IPS DF 6.9 (cell line): Measurements from ENCODE around the gene C1QL2.
A peak's percentile ranks its signal among the peaks of the same experiment; 100 is the strongest.

Experiments used
- DNase-seq: peaks from one replicate; pipeline ENCODE4 v3.0.0-alpha.2; 2013; ENCODE audit warnings: low read depth, low spot score
- H3K27ac ChIP-seq: one replicate; pipeline ENCODE4 v1.5.1; 2013; ENCODE audit warnings: low read length, control low read depth
- H3K27me3 ChIP-seq: 2 replicates; pipeline ENCODE4 v1.6.1; 2013; ENCODE audit warnings: mild to moderate bottlenecking, low read length; ENCODE audit not compliant: control insufficient read depth, insufficient read depth
- H3K36me3 ChIP-seq: 2 replicates; pipeline ENCODE4 v1.6.1; 2013; ENCODE audit warnings: low read length; ENCODE audit not compliant: control insufficient read depth, insufficient read depth
- H3K4me1 ChIP-seq: 2 replicates; pipeline ENCODE4 v1.6.1; 2013; ENCODE audit warnings: low read length; ENCODE audit not compliant: control insufficient read depth, insufficient read depth
- H3K4me3 ChIP-seq: 2 replicates; pipeline ENCODE4 v1.5.1; 2013; ENCODE audit warnings: mild to moderate bottlenecking, low read length
- H3K9me3 ChIP-seq: 2 replicates; pipeline ENCODE4 v1.6.1; 2013; ENCODE audit warnings: low read length, inconsistent platforms; ENCODE audit not compliant: control insufficient read depth, insufficient read depth
- WGBS: extraction: QIAGEN DNeasy Blood & Tissue Kit; methylation state at CpG from one replicate; pipeline ENCODE4 v1.1.7; 2013; ENCODE audit warnings: mixed read lengths, missing lambda C conversion rate; ENCODE audit not compliant: insufficient read length, insufficient coverage; 5-methylcytosine and 5-hydroxymethylcytosine counted together

C1QL2 gene

DNA sequence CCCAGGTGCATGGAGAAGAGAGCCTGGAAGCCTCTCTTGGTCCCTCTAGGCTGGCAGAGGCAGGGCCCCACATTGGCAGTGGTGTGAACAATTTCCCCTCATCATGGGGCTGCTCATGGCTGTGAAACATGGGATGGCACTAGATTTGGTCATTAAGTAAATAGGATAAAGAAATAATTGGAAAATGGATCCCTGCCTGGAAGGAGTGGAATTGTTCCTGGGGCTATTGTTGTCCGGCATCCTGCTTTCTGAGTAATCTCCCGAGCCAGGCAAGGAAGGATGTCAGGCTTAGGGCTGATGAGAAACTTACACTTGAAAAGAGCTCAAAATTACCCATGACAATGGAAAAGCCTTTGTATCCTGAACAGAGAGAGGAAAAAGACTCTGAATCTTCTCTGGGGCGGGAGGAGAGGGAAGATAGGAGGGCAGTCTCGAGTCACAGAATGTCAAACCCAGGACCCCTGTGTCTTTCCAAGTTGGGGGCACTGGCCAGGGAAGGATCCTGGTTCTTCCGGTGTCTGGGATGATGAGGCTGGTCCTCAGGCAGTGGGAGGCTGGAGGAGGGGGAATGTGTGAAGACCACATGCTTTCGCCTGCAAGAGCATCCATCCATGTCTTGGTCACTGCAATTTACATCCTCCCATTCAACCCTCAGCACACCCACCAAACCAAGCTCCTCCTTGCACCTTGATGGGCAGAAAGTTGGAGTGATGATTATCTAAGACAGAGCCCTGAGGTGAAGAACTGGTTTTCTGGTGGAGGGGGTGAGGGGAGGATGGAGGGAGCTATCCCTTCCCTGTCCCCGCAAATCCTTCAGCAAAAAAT lies 38.0 kb upstream of the C1QL2 start:
- Histone ChIP-seq H3K4me3 (no peak overlapping the region), H3K27me3 (no peaks in the 10 kb centered on the region), H3K4me1 (peaks cover 14% of the 10 kb centered on the region), H3K36me3 (no peaks in the 10 kb centered on the region), H3K9me3 (no peaks in the 10 kb centered on the region), H3K27ac (no peak overlapping the region)
- no CpG with 5 or more reads among the region's 7 CpGs for WGBS
- DNase-seq = peak; percentile 31

DNA sequence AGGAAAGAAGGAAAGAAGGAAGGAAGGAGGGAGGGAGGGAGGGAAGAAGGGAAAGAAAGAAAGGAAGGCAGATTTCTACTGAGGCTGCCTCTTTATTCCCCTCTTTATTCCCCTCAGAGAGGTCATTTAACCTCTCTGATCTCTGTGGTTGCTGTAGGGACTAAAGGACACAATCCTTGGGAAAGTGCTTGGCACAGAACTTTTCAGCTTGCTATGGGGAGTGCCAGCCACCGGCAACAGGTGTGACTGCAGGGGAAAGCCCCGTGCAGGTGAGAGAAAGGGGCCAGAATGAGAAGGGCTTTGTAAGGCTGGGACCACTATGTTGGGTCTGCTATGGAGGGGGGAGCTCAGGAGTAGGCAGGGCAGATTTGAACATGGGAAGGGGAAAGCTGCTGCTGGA lies 37.3 kb upstream of the C1QL2 start:
- no CpG with 5 or more reads among the region's 2 CpGs for WGBS
- no peak for DNase-seq
- H3K36me3 ChIP-seq = no peaks in the 10 kb centered on the region
- no peaks in the 10 kb centered on the region for H3K27me3 ChIP-seq
- peaks cover 14% of the 10 kb centered on the region for H3K4me1 ChIP-seq
- H3K9me3 ChIP-seq = no peaks in the 10 kb centered on the region
- no peak overlapping the region for H3K27ac ChIP-seq
- H3K4me3 ChIP-seq = no peak overlapping the region

DNA sequence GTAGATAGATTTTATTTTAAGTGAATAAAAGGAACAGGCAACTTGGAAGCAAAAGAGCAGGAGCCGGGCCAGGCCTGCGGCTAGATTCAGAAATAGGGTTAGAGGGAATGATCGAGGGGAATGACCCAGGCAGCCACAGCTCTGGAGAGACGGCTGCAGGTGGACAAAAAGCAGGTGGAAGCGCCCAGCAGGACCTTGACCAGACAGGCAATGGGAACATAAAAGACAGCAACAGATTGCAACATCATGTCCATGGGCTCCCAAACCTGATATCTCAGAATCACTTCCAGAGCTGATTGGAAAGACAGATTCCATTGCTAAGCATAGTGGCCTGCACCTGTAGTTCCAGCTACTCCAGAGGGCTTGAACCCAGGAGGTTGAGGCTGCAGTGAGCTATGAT lies 36.5 kb upstream of the C1QL2 start:
- Histone ChIP-seq H3K27me3 (no peaks in the 10 kb centered on the region), H3K4me1 (peaks cover 14% of the 10 kb centered on the region), H3K36me3 (no peaks in the 10 kb centered on the region), H3K9me3 (no peaks in the 10 kb centered on the region), H3K27ac (no peak overlapping the region), H3K4me3 (no peak overlapping the region)
- no peak for DNase-seq
- WGBS = no CpG with 5 or more reads among the region's 5 CpGs

DNA sequence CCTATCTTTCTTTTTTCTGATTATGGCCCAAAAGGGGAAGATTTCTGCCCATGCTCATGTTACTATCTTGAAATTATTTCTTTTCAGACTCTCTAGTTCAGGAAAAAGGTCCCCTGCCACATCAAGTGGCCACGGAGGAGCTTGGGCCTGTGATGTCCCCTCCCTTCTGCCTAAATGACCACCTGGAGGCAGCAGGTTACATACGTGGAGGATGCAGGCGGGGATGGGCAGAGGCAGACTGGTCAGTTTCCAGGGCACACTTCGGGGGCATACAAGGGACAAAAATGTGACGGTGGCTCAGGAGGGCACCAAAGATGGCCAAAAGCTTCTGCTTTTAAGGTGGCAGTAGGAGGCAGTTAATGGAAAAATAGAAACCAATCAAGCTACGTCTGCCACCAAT lies 34.3 kb upstream of the C1QL2 start:
- WGBS = no CpG with 5 or more reads among the region's 6 CpGs
- no peak overlapping the region for H3K4me3 ChIP-seq
- no peaks in the 10 kb centered on the region for H3K9me3 ChIP-seq
- peaks cover 13% of the 10 kb centered on the region for H3K4me1 ChIP-seq
- no peak overlapping the region for H3K27ac ChIP-seq
- no peak for DNase-seq
- no peaks in the 10 kb centered on the region for H3K27me3 ChIP-seq
- no peaks in the 10 kb centered on the region for H3K36me3 ChIP-seq

DNA sequence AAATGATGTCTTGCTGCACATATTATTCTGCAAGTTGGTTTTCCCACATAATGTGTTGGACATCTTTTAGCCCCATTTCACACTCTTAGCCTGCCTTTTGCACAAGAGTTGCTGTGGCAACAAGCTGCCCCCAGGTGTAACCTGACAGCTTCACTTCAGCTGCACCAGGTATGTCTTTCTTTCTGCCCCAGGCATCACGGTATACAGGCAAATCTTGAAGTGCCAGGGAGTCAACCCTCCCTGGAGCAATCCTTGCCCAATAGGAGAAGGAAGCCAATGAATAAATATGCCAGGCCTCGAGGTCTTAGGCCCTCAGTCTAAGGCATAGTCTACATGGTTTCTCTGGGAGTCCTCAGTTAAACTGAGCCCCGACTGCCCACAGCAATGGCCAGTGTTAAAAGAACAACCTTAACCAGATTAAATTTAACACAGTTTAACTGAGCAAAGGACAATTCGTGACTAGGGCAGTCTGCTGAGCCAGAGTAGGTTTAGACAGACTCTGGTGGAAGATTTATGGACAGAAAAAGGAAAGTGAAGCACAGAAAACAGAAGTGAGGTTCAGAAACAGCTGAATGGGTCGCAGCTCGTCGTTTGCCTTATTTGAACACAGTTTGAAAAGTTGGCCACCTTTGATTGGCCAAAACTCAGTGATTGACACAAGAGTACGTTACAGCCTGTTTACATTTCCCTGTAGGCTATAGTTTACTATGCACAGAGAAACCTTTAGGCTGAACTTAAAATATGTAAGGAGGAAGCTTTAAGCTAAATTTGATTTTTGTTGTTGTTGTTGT lies 32.0 kb upstream of the C1QL2 start:
- no peak overlapping the region for H3K27ac ChIP-seq
- no peaks in the 10 kb centered on the region for H3K36me3 ChIP-seq
- no peak overlapping the region for H3K4me3 ChIP-seq
- H3K9me3 ChIP-seq = no peaks in the 10 kb centered on the region
- no peak for DNase-seq
- WGBS = no CpG with 5 or more reads among the region's 8 CpGs
- no peaks in the 10 kb centered on the region for H3K4me1 ChIP-seq
- H3K27me3 ChIP-seq = no peaks in the 10 kb centered on the region

DNA sequence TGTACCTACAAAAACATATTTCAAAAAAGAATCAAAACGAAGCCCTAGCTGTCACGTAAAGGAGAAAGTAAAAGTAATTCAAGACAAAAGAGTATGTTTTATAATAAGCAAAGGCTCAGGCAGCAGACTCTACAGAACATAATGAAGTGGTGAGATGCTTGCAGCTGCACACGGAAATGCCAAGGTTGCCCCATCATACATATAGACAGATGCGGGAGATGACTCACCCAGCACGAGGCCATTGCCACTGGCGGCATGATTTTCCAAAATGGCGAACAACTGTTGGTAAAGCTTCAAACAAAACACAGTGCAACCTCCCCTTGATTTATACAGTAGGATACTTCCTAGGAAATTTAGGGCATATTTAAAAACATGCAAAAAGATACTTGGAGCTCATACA lies 26.0 kb upstream of the C1QL2 start:
- H3K9me3 ChIP-seq = no peaks in the 10 kb centered on the region
- no peaks in the 10 kb centered on the region for H3K27me3 ChIP-seq
- no peak overlapping the region for H3K4me3 ChIP-seq
- DNase-seq = no peak
- no peak overlapping the region for H3K27ac ChIP-seq
- peaks cover 1% of the 10 kb centered on the region; the same call in 1 of the 2 replicates for H3K4me1 ChIP-seq
- no CpG with 5 or more reads among the region's 7 CpGs for WGBS
- no peaks in the 10 kb centered on the region for H3K36me3 ChIP-seq

DNA sequence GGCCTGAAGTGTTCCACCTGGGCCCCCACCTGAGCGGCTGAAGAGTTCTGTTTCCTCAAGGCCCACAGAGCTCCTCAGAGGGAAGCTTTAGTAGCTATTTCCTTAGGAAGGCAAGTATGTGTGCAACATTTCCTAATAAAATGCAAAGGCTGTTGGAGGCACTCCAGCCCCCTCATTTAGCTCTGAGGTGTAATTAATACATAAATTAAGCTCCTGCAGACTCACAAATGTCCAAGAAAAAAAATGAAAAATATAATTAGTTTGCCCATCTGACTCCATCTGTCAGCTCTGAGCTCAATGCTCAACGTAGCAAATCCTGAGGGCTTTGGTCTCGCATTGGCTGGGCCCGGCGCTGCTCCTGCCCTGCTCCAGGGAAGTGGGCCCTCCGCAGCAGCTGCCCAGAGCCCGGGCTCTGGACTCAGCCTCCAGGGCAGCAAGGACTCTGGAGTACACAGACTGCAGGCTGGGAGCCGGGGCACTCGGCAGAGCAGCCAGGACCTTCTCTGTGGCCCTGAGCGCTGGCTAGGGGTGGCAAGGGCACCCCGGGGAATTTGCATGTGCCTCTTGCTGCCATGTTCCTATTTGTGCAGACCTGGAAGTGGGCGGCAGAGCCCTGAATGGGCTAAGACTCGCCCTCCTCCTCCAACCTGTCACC lies 23.4 kb upstream of the C1QL2 start:
- H3K9me3 ChIP-seq = no peaks in the 10 kb centered on the region
- H3K27me3 ChIP-seq = no peaks in the 10 kb centered on the region
- no peaks in the 10 kb centered on the region for H3K36me3 ChIP-seq
- no peak overlapping the region for H3K4me3 ChIP-seq
- H3K4me1 ChIP-seq = peaks cover 1% of the 10 kb centered on the region; the same call in 1 of the 2 replicates
- no peak for DNase-seq
- H3K27ac ChIP-seq = no peak overlapping the region
- no CpG with 5 or more reads among the region's 13 CpGs for WGBS

DNA sequence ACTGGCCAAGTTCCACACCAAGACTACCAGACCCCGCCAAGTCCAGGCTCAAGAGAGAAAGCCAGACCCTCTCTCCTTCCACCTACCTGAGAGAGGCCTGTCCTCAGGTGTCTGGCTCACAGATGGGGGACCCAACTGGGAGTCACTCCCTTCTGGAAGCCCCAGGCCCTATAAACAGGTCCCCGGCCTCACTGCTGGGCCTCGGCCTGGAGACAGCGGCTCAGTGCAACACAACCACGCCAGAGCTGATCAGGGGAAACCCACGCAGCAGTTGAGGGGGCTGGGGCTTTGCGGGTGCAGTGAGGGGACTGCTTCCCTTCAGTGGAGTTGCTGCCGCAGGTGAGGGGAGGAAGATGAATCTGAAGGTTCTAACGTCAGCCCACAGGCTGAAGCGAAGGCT lies 22.8 kb upstream of the C1QL2 start:
- H3K27ac ChIP-seq = no peak overlapping the region

DNA sequence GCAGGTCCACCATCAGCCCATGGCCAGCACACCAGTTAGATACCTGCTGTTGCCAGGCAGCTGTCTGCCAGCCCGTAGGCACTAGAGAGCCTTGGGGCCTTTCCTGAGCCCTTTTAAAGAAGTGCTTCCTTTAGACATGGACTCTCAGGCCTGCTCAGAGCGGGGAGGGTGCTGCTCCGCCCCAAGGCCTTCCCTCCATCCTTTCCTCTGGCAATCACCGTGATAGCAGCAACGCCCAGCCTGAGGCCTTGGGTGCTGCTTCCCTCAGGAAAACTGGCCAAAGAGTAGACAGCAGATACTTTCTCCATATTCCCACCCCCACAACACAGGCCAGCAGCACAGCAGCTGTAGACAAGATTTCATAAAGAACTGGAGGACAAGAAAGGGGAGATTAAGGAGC lies 22.3 kb upstream of the C1QL2 start:
- H3K4me3 ChIP-seq = no peak overlapping the region
- WGBS = no CpG with 5 or more reads among the region's 5 CpGs
- no peak overlapping the region for H3K27ac ChIP-seq
- H3K9me3 ChIP-seq = no peaks in the 10 kb centered on the region
- no peaks in the 10 kb centered on the region for H3K27me3 ChIP-seq
- H3K4me1 ChIP-seq = peaks cover 1% of the 10 kb centered on the region; the same call in 1 of the 2 replicates
- H3K36me3 ChIP-seq = no peaks in the 10 kb centered on the region
- DNase-seq = no peak

More for the DNA sequence above, 22.8 kb upstream of the C1QL2 start:
- DNase-seq = no peak
- H3K36me3 ChIP-seq = no peaks in the 10 kb centered on the region
- H3K9me3 ChIP-seq = no peaks in the 10 kb centered on the region
- H3K4me3 ChIP-seq = no peak overlapping the region
- WGBS = no CpG with 5 or more reads among the region's 10 CpGs
- no peaks in the 10 kb centered on the region for H3K27me3 ChIP-seq
- peaks cover 1% of the 10 kb centered on the region; the same call in 1 of the 2 replicates for H3K4me1 ChIP-seq

DNA sequence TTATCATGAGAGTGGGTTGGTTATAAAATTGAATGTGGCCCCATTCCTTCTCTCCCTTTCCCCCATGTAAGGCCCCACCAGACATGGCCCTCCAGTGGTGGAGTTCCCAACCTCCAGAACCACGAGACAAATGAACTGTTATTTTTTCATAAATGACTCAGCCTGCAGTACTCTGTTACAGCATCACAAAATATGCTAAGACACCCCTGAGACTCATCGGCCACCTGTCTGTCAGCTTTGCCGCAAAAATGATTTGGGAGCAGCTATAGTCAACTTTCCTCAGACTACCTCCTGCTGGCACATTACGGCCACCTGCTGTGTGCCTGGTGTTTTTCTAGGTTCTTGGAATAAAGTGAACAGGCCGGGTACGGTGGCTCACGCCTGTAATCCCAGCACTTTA lies 21.4 kb upstream of the C1QL2 start:
- no peaks in the 10 kb centered on the region for H3K27me3 ChIP-seq
- no peaks in the 10 kb centered on the region for H3K9me3 ChIP-seq
- no peak for DNase-seq
- peaks cover 1% of the 10 kb centered on the region; the same call in 1 of the 2 replicates for H3K4me1 ChIP-seq
- H3K27ac ChIP-seq = no peak overlapping the region
- H3K36me3 ChIP-seq = no peaks in the 10 kb centered on the region
- H3K4me3 ChIP-seq = no peak overlapping the region
- WGBS = no CpG with 5 or more reads among the region's 7 CpGs
